ENCODE data around the gene DCAF15.
A peak's percentile ranks its signal among the peaks of the same experiment; 100 is the strongest.

The DCAF15 gene

GRCh38 chr19:13984875-13985741 lies 32.8 kb downstream of the DCAF15 start:
- TF ChIP-seq ZNF274 (IDR thresholded peaks at IDR 0.05; ENCODE audit: low read depth, low read length) (no peak), SUZ12 (IDR thresholded peaks at IDR 0.05; ENCODE audit: extremely low read depth, insufficient read depth, insufficient read length) (no peak), YY1 (IDR thresholded peaks at IDR 0.05; ENCODE audit: insufficient read depth, insufficient read length) (no peak)
- Histone ChIP-seq H3K27me3 (ENCODE audit: insufficient read depth, insufficient read length) (no peaks in the 10 kb centered on the region), H3K4me1 (ENCODE audit: insufficient read depth, insufficient read length) (peaks cover 54% of the 10 kb centered on the region), H3K36me3 (ENCODE audit: insufficient read depth, insufficient read length, low read length) (peaks cover 27% of the 10 kb centered on the region), H3K9me3 (ENCODE audit: insufficient read depth, low read length) (no peaks in the 10 kb centered on the region), H3K9ac (ENCODE audit: insufficient read length, low read depth) (no peak overlapping the region), H3K4me3 (ENCODE audit: insufficient read length, low read depth) (no peak overlapping the region)
- no peak for DNase-seq (ENCODE audit: low read depth, low spot score)

GRCh38 chr19:13985771-13986347 lies 33.5 kb downstream of the DCAF15 start:
- Histone ChIP-seq H3K4me1 (ENCODE audit: insufficient read depth, insufficient read length) (peaks cover 48% of the 10 kb centered on the region), H3K9ac (ENCODE audit: insufficient read length, low read depth) (peak overlapping the region; percentile 81), H3K9me3 (ENCODE audit: insufficient read depth, low read length) (no peaks in the 10 kb centered on the region), H3K4me3 (ENCODE audit: insufficient read length, low read depth) (peak overlapping the region; percentile 13), H3K27me3 (ENCODE audit: insufficient read depth, insufficient read length) (no peaks in the 10 kb centered on the region), H3K36me3 (ENCODE audit: insufficient read depth, insufficient read length, low read length) (peaks cover 21% of the 10 kb centered on the region)
- TF ChIP-seq YY1 (IDR thresholded peaks at IDR 0.05; ENCODE audit: insufficient read depth, insufficient read length): no peak
- TF ChIP-seq ZNF274 (IDR thresholded peaks at IDR 0.05; ENCODE audit: low read depth, low read length): no peak
- TF ChIP-seq SUZ12 (IDR thresholded peaks at IDR 0.05; ENCODE audit: extremely low read depth, insufficient read depth, insufficient read length): no peak
- DNase-seq (ENCODE audit: low read depth, low spot score): no peak

- no peaks in the 10 kb centered on the region for H3K27me3 ChIP-seq (ENCODE audit: insufficient read depth, insufficient read length)
- peaks cover 49% of the 10 kb centered on the region for H3K4me1 ChIP-seq (ENCODE audit: insufficient read depth, insufficient read length)
- H3K36me3 ChIP-seq (ENCODE audit: insufficient read depth, insufficient read length, low read length): peaks cover 22% of the 10 kb centered on the region
- peak overlapping the region; percentile 13 for H3K4me3 ChIP-seq (ENCODE audit: insufficient read length, low read depth)
- no peak for TF ChIP-seq ZNF274 (IDR thresholded peaks at IDR 0.05; ENCODE audit: low read depth, low read length)
- no peak for TF ChIP-seq SUZ12 (IDR thresholded peaks at IDR 0.05; ENCODE audit: extremely low read depth, insufficient read depth, insufficient read length)
- TF ChIP-seq YY1 (IDR thresholded peaks at IDR 0.05; ENCODE audit: insufficient read depth, insufficient read length): no peak
- peak; percentile 84 for DNase-seq (ENCODE audit: low read depth, low spot score)
- H3K9me3 ChIP-seq (ENCODE audit: insufficient read depth, low read length): no peaks in the 10 kb centered on the region
- peak overlapping the region; percentile 81 for H3K9ac ChIP-seq (ENCODE audit: insufficient read length, low read depth)
These were observed 34.1 kb downstream of the DCAF15 start for GRCh38 chr19:13986348-13986904.

GRCh38 chr19:13987101-13987890 lies 35.0 kb downstream of the DCAF15 start:
- peaks cover 43% of the 10 kb centered on the region for H3K4me1 ChIP-seq (ENCODE audit: insufficient read depth, insufficient read length)

GRCh38 chr19:13989487-13989886 lies 37.2 kb downstream of the DCAF15 start:
- DNase-seq (ENCODE audit: low read depth, low spot score): no peak
- H3K4me3 ChIP-seq (ENCODE audit: insufficient read length, low read depth): no peak overlapping the region
- no peaks in the 10 kb centered on the region for H3K9me3 ChIP-seq (ENCODE audit: insufficient read depth, low read length)
- H3K27me3 ChIP-seq (ENCODE audit: insufficient read depth, insufficient read length): no peaks in the 10 kb centered on the region
- peaks cover 43% of the 10 kb centered on the region for H3K4me1 ChIP-seq (ENCODE audit: insufficient read depth, insufficient read length)
- peak overlapping the region; percentile 3 for H3K9ac ChIP-seq (ENCODE audit: insufficient read length, low read depth)
- H3K36me3 ChIP-seq (ENCODE audit: insufficient read depth, insufficient read length, low read length): peaks cover 18% of the 10 kb centered on the region
- TF ChIP-seq SUZ12 (IDR thresholded peaks at IDR 0.05; ENCODE audit: extremely low read depth, insufficient read depth, insufficient read length): no peak
- TF ChIP-seq ZNF274 (IDR thresholded peaks at IDR 0.05; ENCODE audit: low read depth, low read length): no peak
- no peak for TF ChIP-seq YY1 (IDR thresholded peaks at IDR 0.05; ENCODE audit: insufficient read depth, insufficient read length)

More at GRCh38 chr19:13987101-13987890, 35.0 kb downstream of the DCAF15 start:
- H3K27me3 ChIP-seq (ENCODE audit: insufficient read depth, insufficient read length): no peaks in the 10 kb centered on the region
- H3K4me3 ChIP-seq (ENCODE audit: insufficient read length, low read depth): peak overlapping the region; percentile 13
- no peaks in the 10 kb centered on the region for H3K9me3 ChIP-seq (ENCODE audit: insufficient read depth, low read length)
- peaks cover 25% of the 10 kb centered on the region for H3K36me3 ChIP-seq (ENCODE audit: insufficient read depth, insufficient read length, low read length)
- no peak for DNase-seq (ENCODE audit: low read depth, low spot score)
- no peak for TF ChIP-seq SUZ12 (IDR thresholded peaks at IDR 0.05; ENCODE audit: extremely low read depth, insufficient read depth, insufficient read length)
- TF ChIP-seq ZNF274 (IDR thresholded peaks at IDR 0.05; ENCODE audit: low read depth, low read length): no peak
- TF ChIP-seq YY1 (IDR thresholded peaks at IDR 0.05; ENCODE audit: insufficient read depth, insufficient read length): no peak
- peak overlapping the region; percentile 81 for H3K9ac ChIP-seq (ENCODE audit: insufficient read length, low read depth)

- no peak for DNase-seq (ENCODE audit: low read depth, low spot score)
- H3K9ac ChIP-seq (ENCODE audit: insufficient read length, low read depth): peak overlapping the region; percentile 3
- TF ChIP-seq ZNF274 (IDR thresholded peaks at IDR 0.05; ENCODE audit: low read depth, low read length) (no peak), YY1 (IDR thresholded peaks at IDR 0.05; ENCODE audit: insufficient read depth, insufficient read length) (no peak), SUZ12 (IDR thresholded peaks at IDR 0.05; ENCODE audit: extremely low read depth, insufficient read depth, insufficient read length) (no peak)
- peaks cover 42% of the 10 kb centered on the region for H3K4me1 ChIP-seq (ENCODE audit: insufficient read depth, insufficient read length)
- H3K27me3 ChIP-seq (ENCODE audit: insufficient read depth, insufficient read length): no peaks in the 10 kb centered on the region
- no peak overlapping the region for H3K4me3 ChIP-seq (ENCODE audit: insufficient read length, low read depth)
- H3K9me3 ChIP-seq (ENCODE audit: insufficient read depth, low read length): no peaks in the 10 kb centered on the region
- H3K36me3 ChIP-seq (ENCODE audit: insufficient read depth, insufficient read length, low read length): peaks cover 18% of the 10 kb centered on the region
These were observed 37.8 kb downstream of the DCAF15 start for GRCh38 chr19:13990085-13990484.

All from NT2/D1 (cell line).